Mucosa of rectum (tissue), 2 donors: ENCODE measurements around the gene NR3C2.

Experiments used
- H3K27ac ChIP-seq, 2 donors: one replicate each; pipeline ENCODE4 v1.7.0; 2013; ENCODE audit warnings: inconsistent platforms in 2 of 2, low read depth in 2 of 2, low read length in 2 of 2
- H3K27me3 ChIP-seq, 2 donors: one replicate each; pipeline ENCODE4 v1.7.0; 2013; ENCODE audit warnings: low read length in 2 of 2; ENCODE audit not compliant: control insufficient read depth in 2 of 2, insufficient read depth in 2 of 2
- H3K36me3 ChIP-seq, 2 donors: one replicate each; pipeline ENCODE4 v1.7.0; 2013; ENCODE audit warnings: low read length in 2 of 2; ENCODE audit not compliant: control insufficient read depth in 2 of 2, insufficient read depth in 2 of 2
- H3K4me1 ChIP-seq, 2 donors: one replicate each; pipeline ENCODE4 v1.7.0; 2013; ENCODE audit warnings: low read length in 2 of 2, mild to moderate bottlenecking in 1 of 2; ENCODE audit not compliant: control insufficient read depth in 2 of 2, insufficient read depth in 2 of 2
- H3K4me3 ChIP-seq, 2 donors: one replicate each; pipeline ENCODE4 v1.7.0; 2013; ENCODE audit warnings: low read length in 2 of 2
- H3K9ac ChIP-seq, 2 donors: one replicate each; pipeline ENCODE4 v1.7.0; 2013; ENCODE audit warnings: low read length in 2 of 2, low read depth in 1 of 2, mild to moderate bottlenecking in 1 of 2
- H3K9me3 ChIP-seq, 2 donors: one replicate each; pipeline ENCODE4 v1.7.0; 2013; ENCODE audit warnings: low read length in 2 of 2; ENCODE audit not compliant: control insufficient read depth in 2 of 2
- donor health status: healthy.
- donor health status: Normal muscosa, but diverticular disease.

NR3C2 gene

GRCh38 chr4:148415500-148415899 is 26.7 kb downstream of the NR3C2 start:
- Histone ChIP-seq H3K27me3 (no peaks in the 10 kb centered on the region), H3K4me1 (no peaks in the 10 kb centered on the region), H3K4me3 (no peak overlapping the region), H3K27ac (no peak overlapping the region), H3K9ac (no peak overlapping the region), H3K36me3 (peaks cover 3% of the 10 kb centered on the region in 2 donors), H3K9me3 (no peaks in the 10 kb centered on the region)

- H3K27ac ChIP-seq = no peak overlapping the region
- no peaks in the 10 kb centered on the region for H3K9me3 ChIP-seq
- H3K9ac ChIP-seq = no peak overlapping the region
- H3K36me3 ChIP-seq = peaks cover 3% of the 10 kb centered on the region in 2 donors
- H3K27me3 ChIP-seq = no peaks in the 10 kb centered on the region
- no peak overlapping the region for H3K4me3 ChIP-seq
- no peaks in the 10 kb centered on the region for H3K4me1 ChIP-seq
Measured at GRCh38 chr4:148412460-148412994, 29.7 kb downstream of the NR3C2 start.

- H3K27ac ChIP-seq = no peak overlapping the region
- no peak overlapping the region for H3K4me3 ChIP-seq
- no peak overlapping the region for H3K9ac ChIP-seq
- no peaks in the 10 kb centered on the region for H3K9me3 ChIP-seq
- H3K4me1 ChIP-seq = no peaks in the 10 kb centered on the region
- no peaks in the 10 kb centered on the region for H3K36me3 ChIP-seq
- H3K27me3 ChIP-seq = no peaks in the 10 kb centered on the region
Measured at GRCh38 chr4:148405161-148405893, 36.9 kb downstream of the NR3C2 start.

GRCh38 chr4:148398988-148399387 is 43.2 kb downstream of the NR3C2 start:
- H3K27me3 ChIP-seq = no peaks in the 10 kb centered on the region
- H3K9ac ChIP-seq = no peak overlapping the region
- no peak overlapping the region for H3K27ac ChIP-seq

GRCh38 chr4:148397771-148398170 is 44.4 kb downstream of the NR3C2 start:
- H3K4me3 ChIP-seq = no peak overlapping the region
- H3K4me1 ChIP-seq = peaks cover 3 to 11% of the 10 kb centered on the region in 2 donors
- H3K9me3 ChIP-seq = no peaks in the 10 kb centered on the region
- no peaks in the 10 kb centered on the region for H3K27me3 ChIP-seq
- H3K27ac ChIP-seq = peak overlapping the region; percentile 4 to 31
- H3K9ac ChIP-seq = no peak overlapping the region
- no peaks in the 10 kb centered on the region for H3K36me3 ChIP-seq

More at GRCh38 chr4:148398988-148399387, 43.2 kb downstream of the NR3C2 start:
- Histone ChIP-seq H3K9me3 (no peaks in the 10 kb centered on the region), H3K4me3 (no peak overlapping the region), H3K4me1 (peaks cover 3 to 11% of the 10 kb centered on the region in 2 donors), H3K36me3 (no peaks in the 10 kb centered on the region)

- H3K4me3 ChIP-seq = no peak overlapping the region
- H3K27ac ChIP-seq = peak overlapping the region; percentile 41 to 48
- H3K4me1 ChIP-seq = peaks cover 3 to 11% of the 10 kb centered on the region in 2 donors
- no peaks in the 10 kb centered on the region for H3K36me3 ChIP-seq
- no peak overlapping the region for H3K9ac ChIP-seq
- H3K27me3 ChIP-seq = no peaks in the 10 kb centered on the region
- no peaks in the 10 kb centered on the region for H3K9me3 ChIP-seq
Measured at GRCh38 chr4:148396986-148397673, 45.1 kb downstream of the NR3C2 start.

GRCh38 chr4:148395771-148396170 is 46.4 kb downstream of the NR3C2 start:
- no peak overlapping the region for H3K27ac ChIP-seq
- H3K9ac ChIP-seq = no peak overlapping the region

GRCh38 chr4:148391056-148391455 is 51.2 kb downstream of the NR3C2 start:
- Histone ChIP-seq H3K27me3 (no peaks in the 10 kb centered on the region), H3K27ac (no peak overlapping the region), H3K4me3 (no peak overlapping the region), H3K9ac (no peak overlapping the region), H3K4me1 (no peaks in the 10 kb centered on the region), H3K36me3 (no peaks in the 10 kb centered on the region), H3K9me3 (no peaks in the 10 kb centered on the region)

More at GRCh38 chr4:148395771-148396170, 46.4 kb downstream of the NR3C2 start:
- Histone ChIP-seq H3K4me3 (no peak overlapping the region), H3K36me3 (no peaks in the 10 kb centered on the region), H3K27me3 (no peaks in the 10 kb centered on the region), H3K4me1 (peaks cover 3 to 11% of the 10 kb centered on the region in 2 donors), H3K9me3 (no peaks in the 10 kb centered on the region)

GRCh38 chr4:148390311-148390710 is 51.9 kb downstream of the NR3C2 start:
- no peak overlapping the region for H3K4me3 ChIP-seq
- no peaks in the 10 kb centered on the region for H3K9me3 ChIP-seq
- H3K36me3 ChIP-seq = no peaks in the 10 kb centered on the region
- H3K4me1 ChIP-seq = no peaks in the 10 kb centered on the region
- H3K27ac ChIP-seq = no peak overlapping the region
- no peak overlapping the region for H3K9ac ChIP-seq
- no peaks in the 10 kb centered on the region for H3K27me3 ChIP-seq

GRCh38 chr4:148380291-148380690 is 61.9 kb downstream of the NR3C2 start:
- no peaks in the 10 kb centered on the region for H3K36me3 ChIP-seq
- H3K27ac ChIP-seq = no peak overlapping the region
- H3K27me3 ChIP-seq = no peaks in the 10 kb centered on the region
- no peak overlapping the region for H3K4me3 ChIP-seq
- peaks cover 4 to 9% of the 10 kb centered on the region in 2 donors for H3K4me1 ChIP-seq
- no peak overlapping the region for H3K9ac ChIP-seq
- no peaks in the 10 kb centered on the region for H3K9me3 ChIP-seq
